Ovary (tissue), 3 donors: ENCODE data around the gene SIRT4.

Experiments
- POLR2A ChIP-seq: fragments of 450-650 bp; IDR thresholded peaks from one replicate; pipeline ENCODE4 v1.6.1; 2017; ENCODE audit warnings: antibody characterized with exemption, mild to moderate bottlenecking, moderate library complexity
- TF ChIP-seq, protein P1 (sequence below), 3 donors: fragments of 450-650 bp in 2 of 3; fragments of 200-600 bp in 1 of 3; IDR thresholded peaks; one replicate each; pipeline versions ENCODE4 v1.5.1 to v1.8.0; 2016 to 2022; ENCODE audit warnings: antibody characterized with exemption in 3 of 3, mild to moderate bottlenecking in 1 of 3
- donor health status: DM: no; HTN: no; CAD: no.

DNA sequence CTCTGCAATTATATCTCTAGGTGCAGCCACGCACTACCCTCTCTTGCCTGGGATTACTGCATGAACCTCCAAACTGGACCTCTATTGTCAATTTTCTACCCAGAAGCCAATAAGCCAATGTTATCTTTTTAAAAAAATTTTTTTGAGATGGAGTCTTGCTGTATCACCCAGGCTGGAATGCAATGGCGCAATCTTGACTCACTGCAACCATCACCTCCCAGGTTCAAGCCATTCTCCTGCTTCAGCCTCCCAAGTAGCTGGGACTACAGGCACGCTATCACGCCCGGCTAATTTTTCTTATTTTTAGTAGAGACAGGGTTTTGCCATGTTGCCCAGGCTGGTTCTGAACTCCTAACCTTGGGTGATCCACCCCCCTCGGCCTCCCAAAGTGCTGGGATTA, 25.4 kb upstream of the SIRT4 start:
- TF ChIP-seq POLR2A = no peak
- TF ChIP-seq, protein P1, sequence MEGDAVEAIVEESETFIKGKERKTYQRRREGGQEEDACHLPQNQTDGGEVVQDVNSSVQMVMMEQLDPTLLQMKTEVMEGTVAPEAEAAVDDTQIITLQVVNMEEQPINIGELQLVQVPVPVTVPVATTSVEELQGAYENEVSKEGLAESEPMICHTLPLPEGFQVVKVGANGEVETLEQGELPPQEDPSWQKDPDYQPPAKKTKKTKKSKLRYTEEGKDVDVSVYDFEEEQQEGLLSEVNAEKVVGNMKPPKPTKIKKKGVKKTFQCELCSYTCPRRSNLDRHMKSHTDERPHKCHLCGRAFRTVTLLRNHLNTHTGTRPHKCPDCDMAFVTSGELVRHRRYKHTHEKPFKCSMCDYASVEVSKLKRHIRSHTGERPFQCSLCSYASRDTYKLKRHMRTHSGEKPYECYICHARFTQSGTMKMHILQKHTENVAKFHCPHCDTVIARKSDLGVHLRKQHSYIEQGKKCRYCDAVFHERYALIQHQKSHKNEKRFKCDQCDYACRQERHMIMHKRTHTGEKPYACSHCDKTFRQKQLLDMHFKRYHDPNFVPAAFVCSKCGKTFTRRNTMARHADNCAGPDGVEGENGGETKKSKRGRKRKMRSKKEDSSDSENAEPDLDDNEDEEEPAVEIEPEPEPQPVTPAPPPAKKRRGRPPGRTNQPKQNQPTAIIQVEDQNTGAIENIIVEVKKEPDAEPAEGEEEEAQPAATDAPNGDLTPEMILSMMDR (IDR thresholded peaks at IDR 0.05) = no peak
